ENCODE measurements around the gene TRABD2A. TPM values are rescaled to one million over a fixed set of nuclear protein-coding genes. Genes with fewer than 3 reads are reported as not detected.
"Not testable (repeated sequence)": the region's sequence is repeated elsewhere in the genome, so short reads cannot be mapped to it uniquely, and the experiment has no call there.

TRABD2A gene
- total and polyA plus RNA-seq, 2 donors (not counting 1 experiment from before 2014, with no cell fraction given) = 4.4 to 14.4 TPM

DNA sequence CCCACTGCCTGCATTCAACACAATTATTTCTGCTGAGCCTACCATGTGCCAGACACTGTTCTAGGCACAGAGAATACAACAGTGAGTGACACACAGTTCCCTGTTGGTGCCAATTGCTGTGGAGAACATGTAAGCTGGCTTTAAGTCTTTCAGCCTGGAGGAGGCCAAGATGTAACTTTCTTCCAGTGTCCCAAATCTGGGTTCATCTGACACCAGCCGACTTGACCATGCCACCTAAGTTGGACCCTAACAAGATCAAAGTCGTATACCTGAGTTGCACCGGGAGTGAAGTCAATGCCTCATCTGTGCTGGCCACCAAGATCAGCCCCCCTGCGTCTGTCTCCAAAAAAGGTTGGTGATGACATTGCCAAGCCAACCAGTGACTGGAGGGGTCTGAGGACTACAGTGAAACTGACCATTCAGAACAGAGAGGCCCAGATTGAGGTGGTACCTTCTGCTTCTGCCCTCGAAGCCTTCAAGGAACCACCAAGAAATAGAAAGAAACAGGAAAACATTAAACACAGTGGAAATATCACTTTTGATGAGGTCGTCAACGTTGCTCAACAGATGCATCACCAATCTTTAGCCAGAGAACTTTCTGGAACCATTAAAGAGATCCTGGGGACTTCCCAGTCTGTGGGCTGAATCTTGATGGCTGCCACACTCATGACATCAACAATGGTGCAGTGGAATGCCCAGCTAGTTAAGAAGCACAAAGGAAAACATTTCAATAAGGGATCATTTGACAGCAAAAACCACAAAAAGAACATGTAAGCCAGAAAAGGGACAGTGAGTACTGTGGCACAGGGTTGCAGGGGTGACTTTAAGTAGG is 6.3 kb downstream of the TRABD2A start:
- H3K36me3 ChIP-seq (ENCODE audit: control insufficient read depth, insufficient read depth, low read length) = no peaks in the 10 kb centered on the region
- DNase-seq (ENCODE audit: low read depth in 2 of 2) = peak in 1 of 2 donors; percentile 32
- H4K20me1 ChIP-seq (ENCODE audit: control insufficient read depth, extremely low read depth, insufficient read depth, low read length) = no peaks in the 10 kb centered on the region
- no peak overlapping the region for H3K27ac ChIP-seq (ENCODE audit: insufficient read depth, low read length)
- H3K9me3 ChIP-seq (ENCODE audit: control insufficient read depth, insufficient read depth, low read depth, low read length) = no peaks in the 10 kb centered on the region
- H3K4me1 ChIP-seq (ENCODE audit: control insufficient read depth, extremely low read depth, insufficient read depth, low read length) = no peaks in the 10 kb centered on the region
- no peak overlapping the region for H3K4me3 ChIP-seq (replicated peaks in 1 of 4; ENCODE audit: control extremely low read depth in 1 of 4, insufficient read depth in 1 of 4, low read depth in 3 of 4, low read length in 4 of 4)
- H3K79me2 ChIP-seq (ENCODE audit: control insufficient read depth, insufficient read depth, low read length) = no peaks in the 10 kb centered on the region
- TF ChIP-seq EZH2 (IDR thresholded peaks at IDR 0.05; ENCODE audit: low read length, missing control alignments) = no peak
- TF ChIP-seq, protein P1, sequence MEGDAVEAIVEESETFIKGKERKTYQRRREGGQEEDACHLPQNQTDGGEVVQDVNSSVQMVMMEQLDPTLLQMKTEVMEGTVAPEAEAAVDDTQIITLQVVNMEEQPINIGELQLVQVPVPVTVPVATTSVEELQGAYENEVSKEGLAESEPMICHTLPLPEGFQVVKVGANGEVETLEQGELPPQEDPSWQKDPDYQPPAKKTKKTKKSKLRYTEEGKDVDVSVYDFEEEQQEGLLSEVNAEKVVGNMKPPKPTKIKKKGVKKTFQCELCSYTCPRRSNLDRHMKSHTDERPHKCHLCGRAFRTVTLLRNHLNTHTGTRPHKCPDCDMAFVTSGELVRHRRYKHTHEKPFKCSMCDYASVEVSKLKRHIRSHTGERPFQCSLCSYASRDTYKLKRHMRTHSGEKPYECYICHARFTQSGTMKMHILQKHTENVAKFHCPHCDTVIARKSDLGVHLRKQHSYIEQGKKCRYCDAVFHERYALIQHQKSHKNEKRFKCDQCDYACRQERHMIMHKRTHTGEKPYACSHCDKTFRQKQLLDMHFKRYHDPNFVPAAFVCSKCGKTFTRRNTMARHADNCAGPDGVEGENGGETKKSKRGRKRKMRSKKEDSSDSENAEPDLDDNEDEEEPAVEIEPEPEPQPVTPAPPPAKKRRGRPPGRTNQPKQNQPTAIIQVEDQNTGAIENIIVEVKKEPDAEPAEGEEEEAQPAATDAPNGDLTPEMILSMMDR (conservative IDR thresholded peaks at IDR 0.05 in 1 of 2, IDR thresholded peaks at IDR 0.05 in 1 of 2; ENCODE audit: low read depth in 1 of 2, low read length in 2 of 2) = no peak
- H3K27me3 ChIP-seq (ENCODE audit: control insufficient read depth, insufficient read depth, low read length) = peaks cover 5% of the 10 kb centered on the region
- no peak overlapping the region for H2AFZ ChIP-seq (ENCODE audit: low read length)
- H3K9ac ChIP-seq (ENCODE audit: insufficient read depth, low read length) = no peak overlapping the region
- no peak overlapping the region for H3K4me2 ChIP-seq (ENCODE audit: extremely low read depth, insufficient read depth, low read length)

DNA sequence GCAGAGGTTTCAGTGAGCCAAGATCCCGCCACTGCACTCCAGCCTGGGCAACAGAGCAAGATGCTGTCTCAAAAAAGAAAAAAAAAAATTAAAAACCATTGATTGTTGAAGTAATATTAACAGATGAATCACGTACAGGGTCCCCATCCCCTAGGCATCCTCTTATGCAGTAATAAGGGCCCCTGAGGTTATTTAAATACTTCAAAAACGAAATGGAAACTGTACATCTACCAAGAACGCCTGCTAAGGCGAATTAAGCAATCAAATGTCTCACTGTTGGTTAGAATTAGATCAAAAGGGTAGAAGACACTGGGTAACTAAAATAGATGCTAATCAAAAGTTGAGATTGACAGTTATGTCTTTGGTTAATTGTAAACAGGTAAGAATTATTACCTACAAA is 7.5 kb downstream of the TRABD2A start:
- Histone ChIP-seq H4K20me1 (ENCODE audit: control insufficient read depth, extremely low read depth, insufficient read depth, low read length) (no peaks in the 10 kb centered on the region), H3K79me2 (ENCODE audit: control insufficient read depth, insufficient read depth, low read length) (no peaks in the 10 kb centered on the region), H3K9ac (ENCODE audit: insufficient read depth, low read length) (no peak overlapping the region), H2AFZ (ENCODE audit: low read length) (no peak overlapping the region), H3K27ac (ENCODE audit: insufficient read depth, low read length) (no peak overlapping the region), H3K27me3 (ENCODE audit: control insufficient read depth, insufficient read depth, low read length) (no peaks in the 10 kb centered on the region), H3K9me3 (ENCODE audit: control insufficient read depth, insufficient read depth, low read depth, low read length) (no peaks in the 10 kb centered on the region), H3K4me1 (ENCODE audit: control insufficient read depth, extremely low read depth, insufficient read depth, low read length) (no peaks in the 10 kb centered on the region), H3K4me2 (ENCODE audit: extremely low read depth, insufficient read depth, low read length) (no peak overlapping the region), H3K36me3 (ENCODE audit: control insufficient read depth, insufficient read depth, low read length) (no peaks in the 10 kb centered on the region), H3K4me3 (replicated peaks in 1 of 4; ENCODE audit: control extremely low read depth in 1 of 4, insufficient read depth in 1 of 4, low read depth in 3 of 4, low read length in 4 of 4) (no peak overlapping the region)
- TF ChIP-seq, protein P1 (conservative IDR thresholded peaks at IDR 0.05 in 1 of 2, IDR thresholded peaks at IDR 0.05 in 1 of 2; ENCODE audit: low read depth in 1 of 2, low read length in 2 of 2) = no peak
- no peak for TF ChIP-seq EZH2 (IDR thresholded peaks at IDR 0.05; ENCODE audit: low read length, missing control alignments)
- DNase-seq (ENCODE audit: low read depth in 2 of 2) = no peak

DNA sequence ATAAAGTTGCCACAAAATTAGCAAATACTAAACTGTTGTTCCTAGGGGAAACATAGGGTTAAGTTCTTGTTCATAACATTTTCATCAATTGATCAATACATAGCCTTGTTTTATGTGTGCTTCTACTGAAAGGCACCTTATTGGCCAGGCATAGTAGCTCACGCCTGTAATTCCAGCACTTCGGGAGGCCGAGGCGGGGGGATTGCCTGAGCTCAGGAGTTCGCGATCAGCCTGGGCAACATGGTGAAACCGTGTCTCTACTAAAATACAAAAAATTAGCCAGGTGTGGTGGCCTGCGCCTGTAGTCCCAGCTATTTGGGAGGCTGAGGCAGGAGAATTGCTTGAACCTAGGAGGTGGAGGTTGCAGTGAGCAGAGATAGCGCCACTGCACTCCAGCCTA is 8.2 kb downstream of the TRABD2A start:
- H3K27ac ChIP-seq (ENCODE audit: insufficient read depth, low read length); DNase-seq (ENCODE audit: low read depth in 2 of 2); H3K79me2 ChIP-seq (ENCODE audit: control insufficient read depth, insufficient read depth, low read length); H3K9ac ChIP-seq (ENCODE audit: insufficient read depth, low read length); H3K36me3 ChIP-seq (ENCODE audit: control insufficient read depth, insufficient read depth, low read length); H4K20me1 ChIP-seq (ENCODE audit: control insufficient read depth, extremely low read depth, insufficient read depth, low read length); H3K4me1 ChIP-seq (ENCODE audit: control insufficient read depth, extremely low read depth, insufficient read depth, low read length); H3K4me2 ChIP-seq (ENCODE audit: extremely low read depth, insufficient read depth, low read length); H3K4me3 ChIP-seq (replicated peaks in 1 of 4; ENCODE audit: control extremely low read depth in 1 of 4, insufficient read depth in 1 of 4, low read depth in 3 of 4, low read length in 4 of 4); H3K27me3 ChIP-seq (ENCODE audit: control insufficient read depth, insufficient read depth, low read length); H3K9me3 ChIP-seq (ENCODE audit: control insufficient read depth, insufficient read depth, low read depth, low read length); H2AFZ ChIP-seq (ENCODE audit: low read length): not testable (repeated sequence)
